ENCODE measurements around the gene PLPPR4.

DNA sequence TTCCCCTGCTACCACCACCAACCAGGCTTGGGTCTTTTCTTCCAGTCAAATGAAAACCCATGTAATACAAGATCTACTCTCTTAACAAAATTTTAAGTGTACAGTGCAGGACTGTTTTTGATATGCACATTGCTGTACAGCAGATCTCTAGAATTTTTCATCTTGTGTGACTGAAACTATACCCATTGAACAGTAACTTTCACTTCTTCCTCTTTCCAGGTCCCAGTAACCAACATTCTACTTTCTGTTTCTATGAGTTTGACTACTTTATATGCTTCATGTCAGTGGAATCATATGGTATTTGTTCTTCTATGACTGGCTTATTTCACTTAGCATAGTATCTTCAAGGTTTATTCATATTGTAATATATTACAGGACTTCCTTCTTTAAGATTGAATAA lies 45.3 kb upstream of the PLPPR4 start:
- TF ChIP-seq BHLHE40 (IDR thresholded peaks at IDR 0.05; ENCODE audit: borderline replicate concordance) (no peak), SUZ12 (IDR thresholded peaks at IDR 0.05) (no peak), HDGF (IDR thresholded peaks at IDR 0.05; ENCODE audit: borderline replicate concordance) (no peak), FOXA1 (IDR thresholded peaks at IDR 0.05) (no peak), L3MBTL2 (conservative IDR thresholded peaks at IDR 0.05) (no peak), ZNF384 (IDR thresholded peaks at IDR 0.05) (no peak), SP1 (IDR thresholded peaks at IDR 0.05) (no peak)
- TF ChIP-seq, protein P1, sequence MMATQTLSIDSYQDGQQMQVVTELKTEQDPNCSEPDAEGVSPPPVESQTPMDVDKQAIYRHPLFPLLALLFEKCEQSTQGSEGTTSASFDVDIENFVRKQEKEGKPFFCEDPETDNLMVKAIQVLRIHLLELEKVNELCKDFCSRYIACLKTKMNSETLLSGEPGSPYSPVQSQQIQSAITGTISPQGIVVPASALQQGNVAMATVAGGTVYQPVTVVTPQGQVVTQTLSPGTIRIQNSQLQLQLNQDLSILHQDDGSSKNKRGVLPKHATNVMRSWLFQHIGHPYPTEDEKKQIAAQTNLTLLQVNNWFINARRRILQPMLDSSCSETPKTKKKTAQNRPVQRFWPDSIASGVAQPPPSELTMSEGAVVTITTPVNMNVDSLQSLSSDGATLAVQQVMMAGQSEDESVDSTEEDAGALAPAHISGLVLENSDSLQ (IDR thresholded peaks at IDR 0.05), result no peak

Data from HEK293T (cell line).